ENCODE measurements around the gene CCL5. TPM values are rescaled to one million over a fixed set of nuclear protein-coding genes. Genes with fewer than 3 reads are reported as not detected.

Gene CCL5
- total RNA-seq, 1 experiment from 2014 or later, result 0.17 TPM

- H3K27ac Mint-ChIP-seq, result no peak overlapping the region
- peaks cover 16% of the 10 kb centered on the region for H3K27me3 Mint-ChIP-seq (ENCODE audit: low read depth)
- H3K4me1 Mint-ChIP-seq, result no peaks in the 10 kb centered on the region
- H3K4me3 Mint-ChIP-seq, result no peak overlapping the region
- H3K9me3 Mint-ChIP-seq, result peaks cover 47% of the 10 kb centered on the region
- CTCF ChIA-PET, result no interaction called here
- no peaks in the 10 kb centered on the region for H3K36me3 Mint-ChIP-seq
- no peak for TF ChIP-seq SOX15 (CRISPR knock-in tag; IDR thresholded peaks at IDR 0.05)
- no peak for TF ChIP-seq IRF1 (CRISPR knock-in tag; IDR thresholded peaks at IDR 0.05)
- TF ChIP-seq PREB (CRISPR knock-in tag; IDR thresholded peaks at IDR 0.05; ENCODE audit: borderline replicate concordance), result no peak
- TF ChIP-seq EMX1 (CRISPR knock-in tag; IDR thresholded peaks at IDR 0.05), result no peak
- TF ChIP-seq FOXK1 (CRISPR knock-in tag; IDR thresholded peaks at IDR 0.05), result no peak
- TF ChIP-seq ZNF138 (CRISPR knock-in tag; conservative IDR thresholded peaks at IDR 0.05), result no peak
- TF ChIP-seq USF1 (CRISPR knock-in tag; IDR thresholded peaks at IDR 0.05), result no peak
- TF ChIP-seq SMAD4 (CRISPR knock-in tag; IDR thresholded peaks at IDR 0.05), result no peak
- TF ChIP-seq ATF1 (CRISPR knock-in tag; IDR thresholded peaks at IDR 0.05), result no peak
- TF ChIP-seq ZNF263 (CRISPR knock-in tag; IDR thresholded peaks at IDR 0.05; ENCODE audit: low read depth), result no peak
- TF ChIP-seq TP53 (CRISPR knock-in tag; IDR thresholded peaks at IDR 0.05), result no peak
- TF ChIP-seq MAX (CRISPR knock-in tag; IDR thresholded peaks at IDR 0.05), result no peak
- POLR2A ChIA-PET, result no interaction called here
- DNase-seq (ENCODE audit: low spot score) (no peak), ATAC-seq (no peak)
These were observed 26.2 kb upstream of the CCL5 start for GRCh38 chr17:35906191-35906925.

- Mint-ChIP-seq H3K36me3 (no peaks in the 10 kb centered on the region), H3K4me3 (no peak overlapping the region), H3K27ac (no peak overlapping the region), H3K9me3 (peaks cover 23% of the 10 kb centered on the region), H3K27me3 (ENCODE audit: low read depth) (peaks cover 6% of the 10 kb centered on the region; the same call in 1 of the 2 replicates), H3K4me1 (no peaks in the 10 kb centered on the region)
- ChIA-PET CTCF (no interaction called here), POLR2A (no interaction called here)
- DNase-seq (ENCODE audit: low spot score), result no peak
- ATAC-seq, result no peak
- TF ChIP-seq MYBL2 (CRISPR knock-in tag; IDR thresholded peaks at IDR 0.05), result no peak
- TF ChIP-seq JAZF1 (CRISPR knock-in tag; IDR thresholded peaks at IDR 0.05), result no peak
- TF ChIP-seq SMAD3 (CRISPR knock-in tag; IDR thresholded peaks at IDR 0.05; ENCODE audit: borderline replicate concordance), result no peak
- no peak for TF ChIP-seq CTCF (IDR thresholded peaks at IDR 0.05)
- TF ChIP-seq ZNF671 (CRISPR knock-in tag; IDR thresholded peaks at IDR 0.05), result no peak
- TF ChIP-seq, protein P1, sequence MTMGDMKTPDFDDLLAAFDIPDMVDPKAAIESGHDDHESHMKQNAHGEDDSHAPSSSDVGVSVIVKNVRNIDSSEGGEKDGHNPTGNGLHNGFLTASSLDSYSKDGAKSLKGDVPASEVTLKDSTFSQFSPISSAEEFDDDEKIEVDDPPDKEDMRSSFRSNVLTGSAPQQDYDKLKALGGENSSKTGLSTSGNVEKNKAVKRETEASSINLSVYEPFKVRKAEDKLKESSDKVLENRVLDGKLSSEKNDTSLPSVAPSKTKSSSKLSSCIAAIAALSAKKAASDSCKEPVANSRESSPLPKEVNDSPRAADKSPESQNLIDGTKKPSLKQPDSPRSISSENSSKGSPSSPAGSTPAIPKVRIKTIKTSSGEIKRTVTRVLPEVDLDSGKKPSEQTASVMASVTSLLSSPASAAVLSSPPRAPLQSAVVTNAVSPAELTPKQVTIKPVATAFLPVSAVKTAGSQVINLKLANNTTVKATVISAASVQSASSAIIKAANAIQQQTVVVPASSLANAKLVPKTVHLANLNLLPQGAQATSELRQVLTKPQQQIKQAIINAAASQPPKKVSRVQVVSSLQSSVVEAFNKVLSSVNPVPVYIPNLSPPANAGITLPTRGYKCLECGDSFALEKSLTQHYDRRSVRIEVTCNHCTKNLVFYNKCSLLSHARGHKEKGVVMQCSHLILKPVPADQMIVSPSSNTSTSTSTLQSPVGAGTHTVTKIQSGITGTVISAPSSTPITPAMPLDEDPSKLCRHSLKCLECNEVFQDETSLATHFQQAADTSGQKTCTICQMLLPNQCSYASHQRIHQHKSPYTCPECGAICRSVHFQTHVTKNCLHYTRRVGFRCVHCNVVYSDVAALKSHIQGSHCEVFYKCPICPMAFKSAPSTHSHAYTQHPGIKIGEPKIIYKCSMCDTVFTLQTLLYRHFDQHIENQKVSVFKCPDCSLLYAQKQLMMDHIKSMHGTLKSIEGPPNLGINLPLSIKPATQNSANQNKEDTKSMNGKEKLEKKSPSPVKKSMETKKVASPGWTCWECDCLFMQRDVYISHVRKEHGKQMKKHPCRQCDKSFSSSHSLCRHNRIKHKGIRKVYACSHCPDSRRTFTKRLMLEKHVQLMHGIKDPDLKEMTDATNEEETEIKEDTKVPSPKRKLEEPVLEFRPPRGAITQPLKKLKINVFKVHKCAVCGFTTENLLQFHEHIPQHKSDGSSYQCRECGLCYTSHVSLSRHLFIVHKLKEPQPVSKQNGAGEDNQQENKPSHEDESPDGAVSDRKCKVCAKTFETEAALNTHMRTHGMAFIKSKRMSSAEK (CRISPR knock-in tag; IDR thresholded peaks at IDR 0.05; ENCODE audit: borderline replicate concordance), result no peak
- TF ChIP-seq EMX1 (CRISPR knock-in tag; IDR thresholded peaks at IDR 0.05), result no peak
- no peak for TF ChIP-seq ESRRA (CRISPR knock-in tag; IDR thresholded peaks at IDR 0.05; ENCODE audit: borderline replicate concordance)
- TF ChIP-seq PRRX2 (CRISPR knock-in tag; IDR thresholded peaks at IDR 0.05), result no peak
- TF ChIP-seq IRF1 (CRISPR knock-in tag; IDR thresholded peaks at IDR 0.05), result no peak
- TF ChIP-seq ZSCAN18 (CRISPR knock-in tag; IDR thresholded peaks at IDR 0.05), result no peak
- TF ChIP-seq TEAD1 (CRISPR knock-in tag; IDR thresholded peaks at IDR 0.05), result no peak
- no peak for TF ChIP-seq GTF2I (CRISPR knock-in tag; conservative IDR thresholded peaks at IDR 0.05)
- no peak for TF ChIP-seq ZNF263 (CRISPR knock-in tag; IDR thresholded peaks at IDR 0.05; ENCODE audit: low read depth)
- TF ChIP-seq GABPB1 (CRISPR knock-in tag; IDR thresholded peaks at IDR 0.05), result no peak
- TF ChIP-seq ZNF396 (CRISPR knock-in tag; IDR thresholded peaks at IDR 0.05; ENCODE audit: borderline replicate concordance), result no peak
These were observed 23.3 kb upstream of the CCL5 start for GRCh38 chr17:35903451-35903850.
